Retinal pigment epithelial cell (primary cell): ENCODE measurements around the gene STK38L.

Experiments used
- DNase-seq: peaks from one replicate; pipeline ENCODE4 v3.0.0-alpha.2; 2010; ENCODE audit warnings: low read depth
- H3K4me3 ChIP-seq: 2 replicates; pipeline ENCODE4 v1.5.1; 2011; ENCODE audit warnings: mild to moderate bottlenecking, low read length, control low read depth, moderate library complexity
- CTCF ChIP-seq: conservative IDR thresholded peaks from 2 replicates; pipeline ENCODE4 v1.5.1; 2011; ENCODE audit warnings: low read depth, low read length, control low read depth, inconsistent platforms

Gene STK38L

GRCh38 chr12:27305673-27306456 is 61.8 kb downstream of the STK38L start:
- no peak overlapping the region for H3K4me3 ChIP-seq
- TF ChIP-seq CTCF: peak; percentile 25
- no peak for DNase-seq

- no peak overlapping the region for H3K4me3 ChIP-seq
- no peak for DNase-seq
- no peak for TF ChIP-seq CTCF
Observed at GRCh38 chr12:27309293-27309994, 65.4 kb downstream of the STK38L start.

- H3K4me3 ChIP-seq: no peak overlapping the region
- no peak for TF ChIP-seq CTCF
- no peak for DNase-seq
Observed at GRCh38 chr12:27309995-27310315, 65.9 kb downstream of the STK38L start.

GRCh38 chr12:27316947-27317346 is 72.9 kb downstream of the STK38L start:
- no peak for DNase-seq

GRCh38 chr12:27319409-27319808 is 75.3 kb downstream of the STK38L start:
- no peak for TF ChIP-seq CTCF
- H3K4me3 ChIP-seq: no peak overlapping the region
- DNase-seq: no peak

More at GRCh38 chr12:27316947-27317346, 72.9 kb downstream of the STK38L start:
- H3K4me3 ChIP-seq: no peak overlapping the region
- TF ChIP-seq CTCF: no peak

GRCh38 chr12:27319848-27320247 is 75.8 kb downstream of the STK38L start:
- no peak for DNase-seq
- no peak overlapping the region for H3K4me3 ChIP-seq
- no peak for TF ChIP-seq CTCF

- H3K4me3 ChIP-seq: no peak overlapping the region
- no peak for DNase-seq
- no peak for TF ChIP-seq CTCF
Observed at GRCh38 chr12:27324530-27324929, 80.4 kb downstream of the STK38L start.
